GM21786 (cell line): ENCODE measurements around the gene LGALS4.
"Not testable (repeated sequence)": the region's sequence is repeated elsewhere in the genome, so short reads cannot be mapped to it uniquely, and the experiment has no call there.

ENCODE experiments used
- ATAC-seq: cut with Tn5 transposase; IDR thresholded peaks from one replicate; pipeline ENCODE4 v1.9.1; 2021; ENCODE audit not compliant: unreplicated experiment

LGALS4 gene

DNA sequence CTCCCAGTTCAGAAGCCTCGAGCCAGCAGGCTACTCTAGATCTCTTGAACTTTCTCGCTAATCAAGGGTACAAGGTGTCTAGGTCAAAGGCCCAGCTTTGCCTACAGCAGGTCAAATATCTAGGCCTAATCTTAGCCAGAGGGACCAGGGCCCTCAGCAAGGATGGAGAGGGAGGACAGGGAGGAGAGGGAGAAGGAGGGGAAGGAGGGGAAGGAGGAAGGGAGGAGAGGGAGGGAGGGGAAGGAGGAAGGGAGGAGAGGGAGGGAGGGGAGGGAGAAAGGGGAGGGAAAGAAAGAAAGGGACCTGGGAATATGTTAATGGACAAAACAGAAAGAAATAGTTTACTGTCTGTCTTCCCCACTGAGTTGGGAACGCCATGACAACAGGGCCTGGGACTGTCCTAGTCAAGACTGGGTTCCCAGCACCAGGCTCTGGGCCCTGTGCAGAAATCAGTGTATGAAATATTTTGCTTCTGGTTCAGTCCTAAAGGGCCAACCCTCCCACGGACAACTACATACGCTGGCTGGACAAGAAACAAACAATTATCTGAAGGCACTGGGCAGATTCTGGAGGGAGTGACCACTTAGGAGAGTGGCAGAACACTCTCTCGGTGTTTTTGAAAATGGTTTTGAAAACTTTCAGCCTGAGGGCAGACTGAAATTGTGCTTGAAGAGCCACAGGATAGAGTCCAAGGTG, 14.3 kb upstream of the LGALS4 start:
- ATAC-seq = no peak

DNA sequence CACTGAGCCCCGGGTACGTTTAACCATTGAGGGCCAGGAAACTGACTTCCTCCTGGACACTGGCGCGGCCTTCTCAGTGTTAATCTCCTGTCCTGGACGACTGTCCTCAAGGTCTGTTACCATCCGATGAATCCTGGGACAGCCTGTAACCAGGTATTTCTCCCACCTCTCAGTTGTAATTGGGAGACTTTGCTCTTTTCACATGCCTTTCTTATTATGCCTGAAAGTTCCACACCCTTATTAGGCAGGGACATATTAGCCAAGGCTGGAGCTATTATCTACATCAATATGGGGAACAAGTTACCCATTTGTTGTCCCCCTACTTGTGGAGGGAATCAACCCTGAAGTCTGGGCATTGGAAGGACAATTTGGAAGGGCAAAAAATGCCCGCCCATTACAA, 13.2 kb upstream of the LGALS4 start:
- not testable (repeated sequence) for ATAC-seq

DNA sequence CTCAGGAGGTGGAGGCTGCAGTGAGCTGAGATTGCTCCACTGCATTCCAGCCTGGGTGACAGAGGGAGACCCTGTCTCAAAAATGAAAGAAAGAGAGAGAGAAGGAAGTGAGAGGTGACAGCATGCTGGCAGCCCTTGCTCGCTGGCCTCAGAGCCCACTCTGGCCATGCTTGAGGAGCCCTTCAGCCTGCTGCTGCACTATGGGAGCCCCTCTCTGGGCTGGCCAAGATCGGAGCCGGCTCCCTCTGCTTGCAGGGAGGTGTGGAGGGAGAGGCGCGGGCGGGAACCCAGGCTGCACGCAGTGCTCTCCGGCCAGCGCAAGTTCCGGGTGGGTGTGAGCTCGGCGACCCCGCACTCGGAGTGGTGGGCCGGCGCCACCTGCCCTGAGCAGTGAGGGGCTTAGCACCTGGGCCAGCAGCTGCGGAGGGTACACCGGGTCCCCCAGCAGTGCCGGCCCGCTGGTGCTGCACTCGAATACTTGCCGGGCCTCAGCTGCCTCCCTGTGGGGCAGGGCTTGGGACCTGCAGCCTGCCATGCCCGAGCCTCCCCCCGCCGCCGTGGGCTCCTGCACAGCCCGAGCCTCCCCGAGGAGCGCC, 8.6 kb upstream of the LGALS4 start:
- ATAC-seq = not testable (repeated sequence)

DNA sequence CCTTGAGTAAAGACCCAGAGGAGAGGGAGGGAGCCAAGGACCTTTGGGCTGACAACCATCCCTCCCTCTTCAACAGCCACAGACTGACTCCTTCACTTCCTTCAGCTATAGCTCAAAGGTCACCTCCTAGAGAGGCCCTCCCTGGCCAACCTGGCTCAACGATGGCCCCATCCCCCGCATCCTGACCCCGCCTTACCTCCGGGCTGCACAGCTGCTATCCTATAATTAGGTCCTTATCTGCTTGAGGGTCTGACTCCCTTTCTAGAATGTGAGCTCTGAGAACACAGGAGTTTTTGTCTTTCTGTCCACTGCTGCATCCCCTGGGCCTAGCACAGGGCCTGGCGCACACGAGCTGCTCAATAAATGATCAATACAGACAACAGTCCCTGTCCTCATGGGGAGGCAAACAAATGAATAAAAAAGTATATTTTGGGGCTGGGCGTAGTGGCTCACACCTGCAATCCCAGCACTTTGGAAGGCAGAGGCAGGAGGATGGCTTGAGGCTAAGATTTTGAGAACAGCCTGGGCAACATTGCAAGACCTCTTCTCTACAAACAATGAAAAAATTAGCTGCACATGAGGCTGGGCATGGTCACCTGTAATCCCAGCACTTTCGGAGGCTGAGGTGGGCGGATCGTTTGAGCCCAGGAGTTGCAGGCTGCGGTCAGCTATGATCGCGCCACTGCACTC, 6.6 kb upstream of the LGALS4 start:
- no peak for ATAC-seq

GRCh38 chr19:38817081-38817480, 4.3 kb upstream of the LGALS4 start:
- no peak for ATAC-seq

- ATAC-seq = no peak
Observed at GRCh38 chr19:38816131-38816750, 3.5 kb upstream of the LGALS4 start.

- no peak for ATAC-seq
Observed at GRCh38 chr19:38815059-38816001, 2.6 kb upstream of the LGALS4 start.

DNA sequence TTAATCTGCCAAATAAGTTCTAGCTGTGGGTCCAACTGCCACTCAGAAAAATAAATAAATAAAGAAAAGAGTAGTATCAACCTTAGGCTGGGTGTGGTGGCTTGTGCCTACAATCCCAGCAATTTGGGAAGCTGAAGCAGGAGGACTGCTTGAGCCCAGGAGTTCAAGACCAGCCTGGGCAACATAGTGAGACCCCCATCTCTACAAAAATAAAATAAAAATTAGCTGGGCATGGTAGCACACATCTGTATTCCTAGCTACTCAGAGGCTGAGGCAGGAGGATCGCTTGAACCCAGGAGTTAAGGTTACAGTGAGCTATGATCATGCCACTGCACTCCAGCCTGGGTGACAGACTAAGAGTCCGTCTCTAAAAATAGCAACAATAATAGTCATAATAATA, 1.2 kb upstream of the LGALS4 start:
- ATAC-seq = not testable (repeated sequence)

- no peak for ATAC-seq
Observed at GRCh38 chr19:38813323-38813722, 578 bp upstream of the LGALS4 start.

DNA sequence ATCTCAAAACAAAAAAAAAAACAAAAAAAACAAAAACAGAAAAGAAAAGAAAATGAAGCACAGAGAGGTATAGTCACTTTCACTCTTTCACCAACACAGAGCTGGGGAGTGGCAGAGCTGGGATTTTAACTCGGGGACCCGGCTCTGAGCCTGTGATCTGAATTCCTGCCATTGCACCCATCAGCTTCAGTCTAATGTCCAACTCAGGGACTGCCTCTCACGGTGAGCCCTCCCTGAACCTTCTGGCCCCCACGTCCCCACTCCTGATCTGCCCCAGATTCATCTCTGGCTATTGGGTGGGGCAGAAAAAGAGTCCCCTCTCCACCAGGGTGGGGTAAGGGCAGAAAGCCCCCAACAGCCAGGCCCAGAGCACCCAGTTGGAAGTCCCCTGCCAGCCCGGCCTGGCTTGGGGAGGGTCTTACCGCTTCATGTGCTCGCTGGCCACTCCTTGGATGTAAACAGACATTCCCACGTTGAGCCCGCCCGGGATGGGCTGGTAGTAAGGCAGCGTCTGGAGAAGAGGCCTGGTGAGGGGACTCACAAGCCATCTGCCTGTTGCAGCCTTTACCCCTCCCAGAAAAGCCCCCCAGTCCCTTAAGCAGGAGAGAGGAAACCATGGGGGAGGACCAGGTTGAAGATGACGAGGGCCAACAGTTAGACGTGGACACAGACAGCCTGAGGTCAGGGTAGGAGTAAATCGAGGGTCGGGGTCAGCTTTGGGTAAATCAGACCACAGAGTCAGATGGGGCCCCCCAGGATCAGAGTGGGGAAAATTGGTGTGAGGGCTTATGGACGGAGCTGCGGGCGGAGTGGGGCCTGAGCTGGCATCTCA, 520 bp downstream of the LGALS4 start:
- no peak for ATAC-seq

- ATAC-seq = no peak
Observed at GRCh38 chr19:38809592-38810252, 3.0 kb downstream of the LGALS4 start.

DNA sequence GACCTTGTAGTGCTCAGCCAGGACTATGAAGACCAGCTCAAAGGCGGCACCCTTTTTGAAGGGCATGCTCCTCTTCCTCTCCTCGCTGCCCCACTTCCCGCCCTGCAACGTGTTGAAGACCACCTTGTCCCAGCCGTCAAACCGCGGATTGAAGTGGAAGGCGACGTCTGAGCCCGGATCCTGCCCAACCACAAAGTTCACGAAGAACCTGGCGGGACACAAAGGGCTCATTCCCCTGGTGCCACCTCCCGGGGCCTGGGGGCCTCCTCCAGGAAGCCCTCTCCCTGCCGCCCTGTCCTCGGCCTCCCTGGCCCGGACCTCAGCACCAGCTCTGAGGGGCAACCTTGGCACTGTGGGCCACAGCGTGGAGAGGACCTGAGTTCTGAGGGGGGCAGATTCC, 4.0 kb downstream of the LGALS4 start:
- no peak for ATAC-seq

GRCh38 chr19:38807374-38808098, 5.2 kb downstream of the LGALS4 start:
- ATAC-seq = not testable (repeated sequence)

DNA sequence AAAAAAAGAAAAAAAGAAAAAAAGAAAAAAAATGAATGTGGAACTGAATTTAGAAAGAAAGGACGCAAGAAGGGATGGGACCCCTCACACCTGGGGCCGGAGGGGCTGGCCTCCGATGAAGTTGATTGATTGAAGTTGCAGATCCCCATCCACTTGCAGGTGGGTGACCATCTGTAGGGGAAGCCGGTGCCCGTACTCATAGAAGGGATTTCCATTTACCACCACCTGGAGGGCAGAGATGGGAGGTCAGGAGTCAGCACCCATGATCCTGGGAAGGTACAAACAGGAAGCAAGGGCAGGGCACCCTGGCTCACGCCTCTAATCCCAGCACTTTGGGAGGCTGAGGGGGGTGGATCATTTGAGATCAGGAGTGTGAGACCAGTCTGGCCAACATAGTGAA, 6.4 kb downstream of the LGALS4 start:
- no peak for ATAC-seq

- ATAC-seq = no peak
Observed at GRCh38 chr19:38805180-38805579, 7.6 kb downstream of the LGALS4 start.

DNA sequence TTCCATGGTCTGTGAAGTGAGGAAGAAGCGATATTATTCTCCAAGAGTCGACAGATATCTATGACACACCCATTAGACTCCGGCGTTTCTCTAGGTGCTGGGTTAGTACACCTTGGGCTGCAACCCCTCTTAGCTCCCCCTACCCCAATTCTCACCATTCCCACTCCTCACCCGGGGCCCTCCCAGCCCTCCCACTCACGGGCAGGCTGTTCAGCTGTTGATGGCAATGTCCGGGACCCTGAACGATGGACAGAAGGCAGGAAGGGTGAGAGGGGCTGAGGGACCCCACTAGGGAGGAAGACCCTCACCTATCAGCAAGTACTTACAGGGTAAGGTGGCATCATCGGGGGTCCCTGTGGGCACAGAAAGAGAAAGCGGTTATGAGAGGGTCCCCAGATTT, 9.2 kb downstream of the LGALS4 start:
- no peak for ATAC-seq

DNA sequence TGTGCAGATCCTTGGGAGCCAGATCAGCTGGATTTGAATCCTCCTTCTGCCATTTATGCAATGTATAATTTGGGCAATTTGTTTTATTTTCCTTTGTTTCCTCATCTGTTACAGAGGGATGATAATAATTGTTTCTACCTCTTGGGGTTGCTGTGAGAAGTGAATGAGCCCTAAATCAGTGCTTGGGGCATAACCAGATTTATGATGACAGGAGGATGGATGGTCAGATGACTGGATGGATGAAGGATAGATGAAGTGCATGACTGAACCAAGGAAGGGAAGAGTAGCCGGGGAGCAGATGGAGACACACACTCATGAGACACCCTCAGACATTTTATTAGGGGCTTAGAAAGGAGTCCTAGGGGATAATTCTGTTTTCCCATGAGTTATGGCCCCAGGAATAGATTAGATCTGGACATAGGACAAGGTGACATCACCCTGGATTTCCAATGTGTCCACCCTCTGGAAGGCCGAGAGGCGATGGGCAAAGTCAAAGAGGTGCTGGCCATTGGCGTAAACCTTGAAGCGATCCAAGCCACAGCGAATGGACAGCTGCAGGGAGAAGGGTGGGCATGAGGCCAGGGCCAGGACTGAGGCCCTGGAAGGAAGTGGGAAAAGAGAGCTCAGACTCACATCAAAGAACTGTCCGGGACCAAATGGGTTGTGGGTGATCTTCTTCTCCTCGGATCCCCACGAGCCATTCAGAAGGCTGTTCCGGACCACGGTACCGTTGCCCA, 11.2 kb downstream of the LGALS4 start:
- ATAC-seq = no peak
